Epidermal melanocyte (primary cell): ENCODE data around the gene SCAMP2.
"Not testable (repeated sequence)": the region's sequence is repeated elsewhere in the genome, so short reads cannot be mapped to it uniquely, and the experiment has no call there.

Experiments
- DNase-seq: peaks from one replicate; pipeline ENCODE4 v3.0.0; 2011; ENCODE audit warnings: low spot score; ENCODE audit not compliant: insufficient read length

The SCAMP2 gene

DNA sequence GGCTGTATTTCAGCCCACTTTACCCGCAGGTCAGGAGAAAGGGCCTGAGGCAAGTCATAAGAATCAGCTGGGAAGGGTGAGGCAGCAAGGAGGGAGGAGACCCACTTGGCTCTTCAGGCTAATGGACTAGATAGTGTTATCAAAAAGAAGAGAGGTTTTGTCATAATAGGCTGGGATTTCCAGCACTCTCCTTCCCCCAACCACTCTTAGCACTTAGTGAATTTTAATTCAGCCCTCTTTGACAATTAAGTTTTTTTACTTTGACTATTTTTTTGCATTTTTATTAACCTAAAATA, 17.4 kb upstream of the SCAMP2 start:
- no peak for DNase-seq

DNA sequence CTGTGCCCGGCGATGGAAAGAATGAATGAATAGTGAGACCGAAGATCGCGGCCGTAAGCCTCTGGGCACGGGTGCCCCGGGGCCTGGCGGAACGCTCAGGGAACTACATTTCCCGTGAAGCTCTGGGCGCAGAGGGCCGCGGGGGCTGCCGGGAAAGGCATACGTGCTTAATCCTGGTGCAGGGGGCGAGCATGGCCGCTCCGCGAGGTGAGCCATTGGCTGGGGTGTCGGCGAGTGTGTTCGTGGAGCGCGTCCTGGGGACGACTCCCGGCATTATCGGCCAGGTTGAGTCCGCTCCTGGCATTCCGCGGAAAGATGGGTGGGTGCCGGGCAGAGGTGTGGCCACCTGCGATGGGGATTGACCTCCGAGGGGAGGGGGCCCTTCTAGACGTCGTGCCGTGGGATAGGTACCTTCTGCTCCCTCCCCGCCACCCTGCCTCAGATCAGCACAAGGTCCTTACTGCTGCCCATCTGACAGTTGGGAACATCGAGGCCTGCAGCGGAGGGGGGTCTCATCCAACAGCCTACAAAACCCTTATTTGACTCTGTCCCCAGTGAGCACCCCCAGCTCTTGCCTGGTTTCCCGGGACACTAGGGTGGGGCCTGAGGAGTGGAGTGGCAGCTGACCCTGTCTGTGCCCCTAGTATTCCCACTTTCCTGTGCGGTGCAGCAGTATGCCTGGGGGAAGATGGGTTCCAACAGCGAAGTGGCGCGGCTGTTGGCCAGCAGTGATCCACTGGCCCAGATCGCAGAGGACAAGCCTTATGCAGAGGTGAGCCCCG, 16.9 kb upstream of the SCAMP2 start, which contains the start of gene MPI:
Gene MPI, plus strand, starts transcription at position 160 of the 782 bp plus-strand sequence. Its CDS starts 32 bp downstream, at position 192.
- DNase-seq: peak; percentile 97

DNA sequence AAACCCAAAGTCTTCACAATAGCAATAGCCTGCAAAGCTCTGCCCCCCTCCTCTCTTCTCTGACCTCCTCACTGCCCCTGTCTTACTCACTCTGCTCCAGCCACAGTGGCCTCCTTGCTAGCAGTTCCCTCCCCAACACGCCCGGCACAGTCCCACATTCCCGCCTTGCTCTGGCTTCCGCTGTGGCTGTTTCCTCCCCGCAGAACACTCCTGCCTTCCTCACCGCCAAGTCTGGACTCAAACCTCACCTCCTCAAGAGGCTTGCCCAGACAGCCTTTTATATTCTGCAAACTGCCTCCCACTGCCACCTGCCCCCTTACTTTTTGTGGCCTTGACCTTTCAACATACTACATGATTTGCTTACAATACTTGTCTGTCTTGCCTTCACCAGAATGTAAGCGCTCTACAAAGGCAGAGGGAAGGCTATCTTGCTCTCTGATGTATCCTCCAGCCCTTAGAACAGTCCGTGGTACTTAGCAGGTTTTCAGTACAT, 16.3 kb upstream of the SCAMP2 start:
- no peak for DNase-seq

DNA sequence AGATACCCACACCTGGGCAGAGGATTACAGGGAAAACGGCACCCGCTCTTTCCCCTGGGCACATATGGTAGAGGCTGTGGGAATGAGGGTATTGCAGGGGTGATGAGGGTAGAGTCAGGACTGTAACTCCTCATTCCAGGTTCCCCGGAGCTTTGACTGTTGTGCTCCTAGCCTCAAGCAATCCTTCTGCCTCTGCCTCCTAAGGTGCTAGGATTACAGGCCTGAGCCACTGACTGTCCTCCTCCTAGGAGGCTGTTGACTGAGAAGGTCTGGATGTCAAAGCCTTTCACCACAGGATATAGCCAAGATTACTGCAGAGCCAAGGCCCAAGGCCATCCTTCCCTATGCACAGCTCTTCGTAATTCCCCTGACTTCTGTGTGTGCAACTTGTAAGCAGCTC, 15.6 kb upstream of the SCAMP2 start:
- no peak for DNase-seq

DNA sequence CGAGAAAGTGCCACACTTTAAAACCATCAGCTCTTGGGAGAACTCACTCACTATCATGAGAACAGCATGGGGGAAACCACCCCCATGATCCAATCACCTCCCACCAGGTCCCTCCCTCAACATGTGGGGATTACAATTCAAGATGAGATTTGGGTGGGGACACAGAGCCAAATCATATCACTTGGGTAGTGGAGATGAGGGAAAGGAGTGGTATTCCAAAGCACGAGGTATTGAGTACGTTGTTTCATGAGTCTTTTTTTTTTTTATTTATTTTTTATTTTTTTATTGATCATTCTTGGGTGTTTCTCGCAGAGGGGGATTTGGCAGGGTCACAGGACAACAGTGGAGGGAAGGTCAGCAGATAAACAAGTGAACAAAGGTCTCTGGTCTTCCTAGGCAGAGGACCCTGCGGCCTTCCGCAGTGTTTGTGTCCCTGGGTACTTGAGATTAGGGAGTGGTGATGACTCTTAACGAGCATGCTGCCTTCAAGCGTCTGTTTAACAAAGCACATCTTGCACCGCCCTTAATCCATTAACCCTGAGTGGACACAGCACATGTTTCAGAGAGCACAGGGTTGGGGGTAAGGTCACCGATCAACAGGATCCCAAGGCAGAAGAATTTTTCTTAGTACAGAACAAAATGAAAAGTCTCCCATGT, 14.5 kb upstream of the SCAMP2 start:
- not testable (repeated sequence) for DNase-seq

DNA sequence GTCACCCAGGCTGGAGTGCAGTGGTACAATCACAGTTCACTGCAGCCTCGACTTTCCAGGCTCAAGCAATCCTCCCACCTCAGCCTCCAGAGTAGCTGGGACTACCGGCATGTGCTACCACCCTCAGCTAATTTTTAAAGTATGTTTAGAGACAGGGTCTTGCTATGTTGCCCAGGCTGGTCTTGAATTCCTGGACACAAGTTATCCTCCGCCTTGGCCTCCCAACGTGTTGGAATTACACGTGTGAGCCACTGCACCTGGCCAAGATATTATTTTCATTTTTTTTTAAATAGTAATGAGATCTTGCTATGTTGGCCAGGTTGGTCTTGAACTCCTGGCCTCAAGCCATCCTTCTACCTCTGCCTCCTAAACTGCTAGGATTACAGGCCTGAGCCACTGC, 12.3 kb upstream of the SCAMP2 start:
- no peak for DNase-seq

DNA sequence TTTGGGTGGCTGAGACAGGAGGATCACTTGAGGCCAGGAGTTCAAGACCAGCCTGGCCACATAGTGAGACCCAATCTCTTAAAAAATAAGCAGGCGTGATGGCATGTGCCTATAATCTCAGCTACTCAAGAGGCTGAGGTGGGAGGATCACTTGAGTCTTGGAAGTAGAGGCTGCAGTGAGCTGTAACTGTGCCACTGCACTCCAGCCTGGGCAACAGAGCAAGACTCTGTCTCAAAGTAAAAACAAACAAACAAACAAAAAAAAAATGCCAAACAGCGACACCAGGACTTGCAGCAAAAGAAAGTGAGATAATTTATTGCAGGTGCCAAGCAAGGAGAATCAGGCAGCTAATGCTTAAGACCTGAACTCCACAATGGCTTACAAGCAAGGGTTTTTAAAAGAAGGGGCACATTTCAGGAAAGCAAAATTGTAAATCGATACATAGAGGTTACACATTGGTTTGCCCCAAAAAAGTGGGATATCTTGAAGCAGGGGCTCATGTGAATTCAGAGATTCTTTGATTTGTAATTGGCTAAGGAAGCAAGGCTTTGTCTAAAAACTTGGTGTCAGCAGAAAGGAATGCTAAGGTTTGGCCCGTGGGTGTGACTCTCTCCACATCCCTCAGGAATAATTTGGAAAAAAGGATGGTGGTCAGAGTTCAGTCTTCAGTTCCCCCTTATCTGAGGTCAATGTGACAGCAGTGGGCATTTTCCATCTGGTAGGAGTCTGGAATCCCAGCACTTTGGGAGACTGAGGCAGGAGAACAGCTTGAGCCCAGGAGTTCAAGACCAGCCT, 11.5 kb upstream of the SCAMP2 start:
- DNase-seq: no peak

DNA sequence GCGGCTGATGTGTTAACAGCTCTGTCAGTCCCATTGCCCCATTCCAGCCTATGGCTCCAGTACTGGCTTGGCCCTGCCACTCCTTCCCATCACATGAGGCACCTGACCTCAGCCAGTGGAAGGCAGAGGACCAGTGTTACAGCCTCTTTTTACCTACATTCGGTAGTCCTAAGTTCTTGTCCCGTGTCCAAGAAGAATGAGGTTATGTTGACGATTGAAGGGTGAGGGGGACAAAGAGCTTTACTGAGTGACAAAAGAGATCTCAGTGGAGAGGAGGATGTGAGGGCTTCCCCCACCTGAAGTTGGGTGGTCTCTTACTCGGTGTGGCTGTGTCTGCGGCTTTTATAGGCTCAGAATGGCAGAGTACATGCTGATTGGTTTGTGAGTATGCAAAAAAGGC, 9.4 kb upstream of the SCAMP2 start:
- no peak for DNase-seq

DNA sequence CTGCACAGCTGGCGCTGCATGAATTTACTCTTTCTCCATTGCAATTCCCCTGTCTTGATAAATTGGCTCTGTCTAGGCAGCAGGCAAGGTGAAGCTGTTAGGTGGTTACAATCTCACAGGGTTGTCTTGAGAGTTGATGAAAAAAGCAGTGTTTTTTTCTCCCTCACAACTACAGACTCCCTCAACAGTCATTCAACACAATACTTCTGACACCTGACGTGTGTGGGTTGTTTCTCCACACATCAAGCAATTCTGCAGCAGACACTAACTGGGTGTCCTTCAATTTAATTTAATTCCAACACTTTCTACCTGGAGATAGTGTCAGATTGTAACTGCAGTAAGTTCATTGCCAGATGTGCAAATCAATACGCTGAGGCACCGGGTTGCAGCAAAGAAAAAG, 5.1 kb upstream of the SCAMP2 start:
- DNase-seq: no peak

DNA sequence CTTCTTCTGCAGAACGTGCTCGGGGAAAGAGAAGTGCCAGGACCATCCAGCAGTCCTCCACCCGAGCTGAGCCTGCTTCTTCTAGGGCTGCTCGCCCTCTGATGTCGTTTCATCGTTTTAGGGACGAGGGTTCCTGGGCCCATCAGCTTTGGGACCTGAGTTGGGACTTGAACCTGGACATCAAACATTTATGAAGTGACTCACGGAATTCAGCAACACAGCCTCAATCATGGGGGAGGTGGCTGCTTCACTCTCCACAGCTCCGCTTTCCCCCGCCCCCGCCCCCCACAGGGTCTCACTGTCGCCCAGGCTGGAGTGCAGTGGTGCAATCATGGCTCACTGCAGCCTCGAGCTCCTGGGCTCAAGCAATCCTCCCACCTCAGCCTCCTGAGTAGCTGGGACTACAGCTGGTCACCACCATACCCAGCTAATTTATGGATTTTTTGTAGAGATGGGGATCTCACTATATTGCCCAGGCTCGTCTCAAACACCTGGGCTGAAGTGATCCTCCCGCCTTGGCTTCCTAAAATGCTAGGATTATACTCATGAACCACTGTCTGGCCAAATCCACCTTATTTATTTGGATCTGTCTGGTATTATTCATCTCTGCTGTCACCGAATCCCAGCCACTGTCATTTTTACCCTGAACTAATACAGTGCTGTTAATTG, 725 bp upstream of the SCAMP2 start:
- DNase-seq: no peak

DNA sequence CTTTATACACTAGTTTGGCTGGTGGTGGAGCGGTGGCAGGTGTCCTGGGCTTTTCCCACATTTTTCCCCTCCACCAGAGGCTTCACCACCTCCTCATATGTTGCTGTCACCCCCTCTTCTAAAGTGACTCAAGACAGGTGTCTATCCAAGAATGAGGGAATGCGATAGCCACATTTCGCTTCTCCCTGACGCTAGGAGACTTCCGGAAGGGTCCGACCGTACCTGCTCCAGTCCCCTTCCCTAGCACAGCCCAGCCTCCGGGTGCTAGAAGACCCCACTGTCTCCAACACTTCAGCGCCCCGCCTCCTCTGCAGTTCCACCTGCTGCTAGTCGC, 496 bp downstream of the SCAMP2 start:
- no peak for DNase-seq

DNA sequence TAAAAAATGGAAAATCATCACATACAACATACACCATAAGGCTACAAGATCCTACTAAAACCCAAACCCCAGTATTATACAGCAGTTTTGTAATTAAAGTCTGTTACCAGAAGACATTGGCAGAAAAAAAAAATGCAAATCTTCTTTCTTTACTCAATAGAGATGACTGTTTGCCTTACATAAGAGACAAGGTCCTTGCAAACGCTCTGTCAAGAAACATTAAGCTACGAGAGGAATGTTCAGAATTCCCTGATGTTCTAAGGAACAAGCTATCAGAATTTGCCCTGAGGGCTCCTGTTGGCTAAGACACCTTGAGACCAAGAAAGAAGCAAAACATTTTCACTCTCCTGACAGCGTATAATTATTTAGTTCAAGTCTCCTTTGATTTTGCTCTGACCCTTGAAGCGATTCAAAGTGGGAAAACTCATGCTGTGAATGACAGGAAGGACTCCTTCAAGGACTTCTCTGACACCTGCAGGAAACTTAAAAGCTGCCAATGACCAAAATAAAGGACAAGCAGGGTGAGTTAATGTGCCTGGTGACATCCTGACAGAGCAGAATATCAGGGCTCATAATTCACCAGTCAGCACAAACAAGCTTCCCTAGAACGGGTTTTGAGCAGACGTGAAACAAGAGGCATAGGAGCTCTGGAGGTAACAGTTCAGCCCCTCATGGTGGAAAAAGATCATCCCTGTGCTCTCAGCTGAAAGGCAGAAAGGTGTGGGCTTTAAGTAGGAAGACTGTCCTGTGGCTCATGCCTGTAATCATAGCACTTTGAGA, 2.5 kb downstream of the SCAMP2 start:
- no peak for DNase-seq

DNA sequence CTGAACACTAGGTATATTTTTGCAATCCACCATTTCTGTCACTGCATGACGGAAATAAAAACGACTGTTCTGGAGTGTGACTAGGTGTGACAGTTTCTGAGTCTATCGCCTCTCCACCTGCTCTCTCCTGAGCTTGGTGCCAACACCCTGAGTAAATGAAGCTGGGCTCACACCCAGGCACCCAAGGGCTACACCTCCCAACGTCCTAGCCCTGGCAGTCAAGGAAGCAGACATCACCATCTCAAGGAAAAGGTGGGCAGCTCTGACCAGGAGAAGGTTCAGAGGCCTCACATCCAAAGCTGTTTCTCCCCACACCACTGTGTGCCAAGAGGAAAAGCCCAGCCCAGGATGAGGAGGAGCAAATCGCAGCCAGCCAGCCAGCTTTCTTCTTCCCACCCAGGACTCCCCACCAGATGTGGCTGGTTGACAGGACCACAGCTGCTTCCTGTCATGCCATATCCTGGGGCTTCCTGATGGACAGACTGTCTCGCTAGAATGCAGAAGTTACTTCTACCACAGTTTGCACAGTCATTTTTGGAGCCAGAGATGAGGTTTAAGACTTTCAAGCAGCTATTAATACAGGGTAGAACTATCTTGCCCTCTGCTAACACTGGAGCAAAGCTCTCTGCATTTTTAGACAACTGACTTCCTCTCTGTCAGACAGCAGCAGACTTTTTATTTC, 3.3 kb downstream of the SCAMP2 start:
- peak; percentile 45 for DNase-seq

DNA sequence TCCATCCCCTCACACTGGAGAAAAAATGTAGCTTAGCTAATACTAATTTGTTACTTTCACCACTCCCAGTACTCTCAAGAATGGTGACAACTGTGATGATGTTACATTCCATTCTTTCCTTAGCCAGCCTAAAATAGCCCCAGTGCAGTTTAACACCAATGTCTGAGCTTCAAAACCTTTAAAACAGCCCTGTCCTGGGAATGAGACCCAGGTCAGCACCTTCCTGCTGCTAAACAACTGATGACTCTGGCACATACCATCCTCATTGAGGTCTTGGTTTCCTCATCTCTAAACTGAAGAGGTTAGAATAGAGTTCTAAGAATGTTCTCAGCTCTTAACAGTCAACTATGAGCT, 3.8 kb downstream of the SCAMP2 start:
- no peak for DNase-seq

DNA sequence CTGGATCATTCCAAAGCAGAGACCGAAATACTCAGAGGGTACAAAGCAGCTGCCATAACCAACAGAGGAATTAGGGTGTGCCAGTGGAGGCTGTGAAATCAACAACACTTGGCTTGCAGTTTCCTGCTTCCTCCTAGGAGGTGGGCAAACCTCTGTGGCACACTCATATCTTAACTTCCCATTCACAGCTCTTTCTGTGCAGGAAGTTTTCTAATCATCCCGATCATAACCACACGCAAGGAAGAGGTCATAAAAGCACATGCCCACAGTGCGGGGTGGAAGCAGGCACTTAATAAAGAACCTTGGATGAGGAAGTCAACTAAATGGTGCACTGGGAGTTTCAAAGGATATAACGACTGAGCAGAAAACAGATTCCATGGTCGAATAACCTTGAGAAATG, 5.1 kb downstream of the SCAMP2 start:
- no peak for DNase-seq

DNA sequence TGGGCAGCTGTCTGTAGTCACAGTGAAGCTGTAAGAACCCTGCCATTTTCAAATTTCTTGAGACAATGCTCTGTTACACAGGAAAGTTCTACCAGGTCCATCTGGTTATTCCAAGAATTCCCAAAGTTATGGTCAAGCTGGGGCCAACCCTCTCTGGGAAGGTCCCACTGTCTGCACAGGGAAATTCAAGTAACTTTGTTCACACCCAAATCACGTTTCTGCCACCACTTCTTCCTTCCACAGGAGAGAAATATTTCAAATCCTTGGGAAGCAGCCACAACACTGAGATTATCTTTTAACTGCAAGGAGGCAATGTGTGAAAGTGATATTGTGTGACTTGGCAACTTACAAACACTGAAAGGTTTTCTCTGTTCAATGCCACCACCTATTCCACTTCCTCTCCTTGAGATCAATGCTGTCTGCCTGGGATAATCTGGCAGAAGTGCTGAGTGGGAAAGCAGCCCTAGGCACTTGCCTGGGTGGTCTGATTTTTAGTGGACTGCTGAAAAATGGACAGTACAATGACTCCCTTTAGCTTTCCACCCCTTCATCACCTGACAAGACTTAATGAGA, 5.6 kb downstream of the SCAMP2 start:
- DNase-seq: no peak

DNA sequence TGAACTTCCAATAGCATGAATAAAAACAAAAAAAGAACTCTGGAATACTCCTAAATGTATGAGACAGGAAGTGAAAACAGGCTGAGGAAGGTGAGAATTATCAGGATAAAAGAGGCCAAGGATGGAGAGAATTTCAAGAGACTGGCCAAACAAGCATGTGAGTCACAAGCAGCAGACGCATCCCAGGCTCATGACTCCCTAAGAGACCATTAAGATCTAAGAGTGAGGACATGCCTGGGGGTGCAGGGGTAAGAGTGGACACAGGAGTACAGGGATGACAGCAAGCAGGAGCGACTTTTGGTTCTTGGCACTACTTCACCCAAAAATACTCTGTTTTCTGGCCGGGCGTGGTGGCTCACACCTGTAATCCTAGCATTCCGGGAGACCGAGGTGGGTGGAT, 7.1 kb downstream of the SCAMP2 start:
- DNase-seq: no peak

DNA sequence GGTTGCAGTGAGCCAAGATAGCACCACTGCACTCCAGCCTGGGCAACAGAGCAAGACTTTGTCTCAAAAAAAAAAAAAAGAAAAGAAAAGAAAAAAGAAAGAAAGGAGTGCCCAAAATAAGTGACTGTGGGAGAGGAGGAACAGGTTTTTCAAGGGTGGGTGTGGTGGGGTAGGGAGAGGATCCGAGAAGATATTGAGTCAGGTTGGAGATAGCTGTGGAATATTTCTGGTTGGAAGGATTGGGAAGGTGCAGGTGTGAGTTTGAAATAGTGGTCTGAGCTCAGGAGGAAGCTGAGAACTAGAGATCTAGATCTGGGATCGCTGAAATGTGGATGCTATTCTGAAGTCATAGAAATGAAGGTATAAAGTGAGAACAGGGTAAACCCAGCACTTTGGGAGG, 7.8 kb downstream of the SCAMP2 start:
- no peak for DNase-seq

DNA sequence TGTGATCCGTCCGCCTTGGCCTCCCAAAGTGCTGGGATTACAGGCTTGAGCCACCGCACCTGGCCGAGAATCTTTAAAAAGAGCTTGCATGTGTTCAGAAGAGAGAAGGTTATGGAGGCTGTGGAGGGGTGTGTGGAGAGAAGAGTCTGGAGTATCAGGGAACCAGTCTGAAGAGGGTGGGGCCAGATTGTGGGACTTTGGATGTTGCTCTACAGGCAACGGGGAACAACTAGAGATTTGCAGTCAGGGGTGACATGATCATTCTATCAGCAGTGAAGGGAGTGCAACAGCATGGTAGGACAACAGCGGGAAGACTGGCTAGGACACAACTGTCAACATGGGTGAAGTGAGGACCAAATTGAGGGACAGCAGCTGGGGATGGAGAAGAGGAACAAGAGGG, 8.9 kb downstream of the SCAMP2 start:
- no peak for DNase-seq
